A673 (cell line): ENCODE results near the gene GPR39. TPM values are rescaled to one million over a fixed set of nuclear protein-coding genes. Genes with fewer than 3 reads are reported as not detected.

Experiments used
- BruUV-seq: library from RNA; stranded (reverse); fragments of 400-500 nt; replicated peaks from 2 replicates; lab custom pipeline; 2021; lab: Mats Ljungman, UMichigan
- CTCF ChIA-PET: fragments of 300-600 bp; sonication (Branson Sonifier 250); formaldehyde crosslinking; loops from one replicate; lab custom pipeline; 2022; ENCODE audit warnings: antibody characterized with exemption; lab: Charles Lee
- POLR2A ChIA-PET: fragments of 300-600 bp; sonication (Branson Sonifier 250); formaldehyde crosslinking; loops from one replicate; lab custom pipeline; 2022; ENCODE audit warnings: antibody characterized with exemption; ENCODE audit not compliant: low non-redundant PET; lab: Charles Lee
- DNase-seq: peaks from one replicate; pipeline ENCODE4 v3.0.0-alpha.2; 2015; ENCODE audit warnings: low spot score
- H3K27ac ChIP-seq: fragments of 200-600 bp; sonication (generic); 2 replicates; pipeline ENCODE4 v1.5.1; 2016; ENCODE audit warnings: mixed run types, low read depth, mild to moderate bottlenecking, mixed read lengths, antibody characterized with exemption, low read length; ENCODE audit not compliant: poor library complexity, severe bottlenecking
- H3K27me3 ChIP-seq: fragments of 200-600 bp; sonication (generic); replicated peaks from 2 replicates; pipeline ENCODE4 v1.6.1; 2017; ENCODE audit warnings: mixed run types, low read depth, mild to moderate bottlenecking, mixed read lengths, antibody characterized with exemption, low read length; ENCODE audit not compliant: insufficient read depth, poor library complexity
- H3K36me3 ChIP-seq: fragments of 200-600 bp; sonication (generic); 2 replicates; pipeline ENCODE4 v1.6.1; 2016; ENCODE audit warnings: mixed run types, mild to moderate bottlenecking, mixed read lengths, antibody characterized with exemption, low read length; ENCODE audit not compliant: insufficient read depth, poor library complexity, severe bottlenecking
- H3K4me1 ChIP-seq: fragments of 200-600 bp; sonication (generic); 2 replicates; pipeline ENCODE4 v1.6.1; 2017; ENCODE audit warnings: mixed run types, mild to moderate bottlenecking, mixed read lengths, antibody characterized with exemption, low read length; ENCODE audit not compliant: insufficient read depth, poor library complexity, severe bottlenecking
- H3K4me3 ChIP-seq: fragments of 200-600 bp; sonication (generic); 2 replicates; pipeline ENCODE4 v1.5.1; 2016; ENCODE audit warnings: low read depth, mixed run types, mild to moderate bottlenecking, mixed read lengths, low read length; ENCODE audit not compliant: poor library complexity, severe bottlenecking
- H3K9me3 ChIP-seq: fragments of 200-600 bp; sonication (generic); 2 replicates; pipeline ENCODE4 v1.6.1; 2016; ENCODE audit warnings: mixed run types, low read depth, mild to moderate bottlenecking, mixed read lengths, antibody characterized with exemption, low read length; ENCODE audit not compliant: poor library complexity, severe bottlenecking
- EZH2 ChIP-seq: fragments of 200-600 bp; sonication (generic); IDR thresholded peaks from 2 replicates; pipeline ENCODE4 v1.6.1; 2017; ENCODE audit warnings: borderline replicate concordance, low read depth, mild to moderate bottlenecking, mixed read lengths, antibody characterized with exemption, low read length; ENCODE audit not compliant: poor library complexity, severe bottlenecking
- intact Hi-C: fragments of 100-400 bp; cut with micrococcal nuclease; formaldehyde crosslinking; loops from one replicate; pipeline ENCODE4 v1.10.0; 2022; ENCODE audit not compliant: unreplicated experiment
- total RNA-seq: library from RNA; stranded (reverse); gene quantifications from 2 replicates; pipeline ENCODE4 v1.2.3, GENCODE V29; 2021
- TF ChIP-seq, protein P1 (sequence below): fragments of 300-800, 200-600 bp; sonication (generic); conservative IDR thresholded peaks from 2 replicates; pipeline ENCODE4 v1.5.1; 2017; ENCODE audit warnings: low read depth, mild to moderate bottlenecking, antibody characterized with exemption, low read length, moderate library complexity, mixed read lengths

GPR39 gene
- total RNA-seq, 1 experiment from 2014 or later: 3.6 TPM

DNA sequence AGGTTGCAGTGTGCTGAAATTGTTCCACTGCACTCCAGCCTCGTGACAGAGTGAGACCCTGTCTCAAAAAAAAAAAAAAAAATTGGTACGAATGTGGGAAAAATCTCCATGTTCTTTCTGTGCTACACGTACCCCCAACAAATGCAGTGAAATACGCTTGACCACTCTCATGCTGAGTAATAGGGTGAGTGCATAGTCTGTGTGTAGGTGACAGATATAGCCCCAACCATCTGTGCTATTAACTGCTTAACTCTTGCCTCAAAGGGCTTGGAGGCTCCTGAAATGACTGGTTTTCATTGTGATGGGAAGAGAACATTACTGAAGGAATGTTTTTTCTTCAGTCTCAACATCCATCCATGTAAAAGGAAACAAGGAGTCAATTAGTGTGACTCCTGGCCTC lies 237.7 kb downstream of the GPR39 start:
- Histone ChIP-seq H3K4me1 (peaks cover 16% of the 10 kb centered on the region), H3K27me3 (peaks cover 4% of the 10 kb centered on the region), H3K4me3 (no peak overlapping the region), H3K36me3 (no peaks in the 10 kb centered on the region), H3K9me3 (no peaks in the 10 kb centered on the region), H3K27ac (no peak overlapping the region)
- DNase-seq: no peak
- ChIA-PET POLR2A (no interaction called here), CTCF (no interaction called here)
- intact Hi-C loops: loop anchor here (5.0 kb wide), 1 partner anchor 518 kb away; no protein-coding TSS in a partner anchor
- BruUV-seq: no TSS peak
- TF ChIP-seq, protein P1, sequence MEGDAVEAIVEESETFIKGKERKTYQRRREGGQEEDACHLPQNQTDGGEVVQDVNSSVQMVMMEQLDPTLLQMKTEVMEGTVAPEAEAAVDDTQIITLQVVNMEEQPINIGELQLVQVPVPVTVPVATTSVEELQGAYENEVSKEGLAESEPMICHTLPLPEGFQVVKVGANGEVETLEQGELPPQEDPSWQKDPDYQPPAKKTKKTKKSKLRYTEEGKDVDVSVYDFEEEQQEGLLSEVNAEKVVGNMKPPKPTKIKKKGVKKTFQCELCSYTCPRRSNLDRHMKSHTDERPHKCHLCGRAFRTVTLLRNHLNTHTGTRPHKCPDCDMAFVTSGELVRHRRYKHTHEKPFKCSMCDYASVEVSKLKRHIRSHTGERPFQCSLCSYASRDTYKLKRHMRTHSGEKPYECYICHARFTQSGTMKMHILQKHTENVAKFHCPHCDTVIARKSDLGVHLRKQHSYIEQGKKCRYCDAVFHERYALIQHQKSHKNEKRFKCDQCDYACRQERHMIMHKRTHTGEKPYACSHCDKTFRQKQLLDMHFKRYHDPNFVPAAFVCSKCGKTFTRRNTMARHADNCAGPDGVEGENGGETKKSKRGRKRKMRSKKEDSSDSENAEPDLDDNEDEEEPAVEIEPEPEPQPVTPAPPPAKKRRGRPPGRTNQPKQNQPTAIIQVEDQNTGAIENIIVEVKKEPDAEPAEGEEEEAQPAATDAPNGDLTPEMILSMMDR: no peak
- no peak for TF ChIP-seq EZH2

DNA sequence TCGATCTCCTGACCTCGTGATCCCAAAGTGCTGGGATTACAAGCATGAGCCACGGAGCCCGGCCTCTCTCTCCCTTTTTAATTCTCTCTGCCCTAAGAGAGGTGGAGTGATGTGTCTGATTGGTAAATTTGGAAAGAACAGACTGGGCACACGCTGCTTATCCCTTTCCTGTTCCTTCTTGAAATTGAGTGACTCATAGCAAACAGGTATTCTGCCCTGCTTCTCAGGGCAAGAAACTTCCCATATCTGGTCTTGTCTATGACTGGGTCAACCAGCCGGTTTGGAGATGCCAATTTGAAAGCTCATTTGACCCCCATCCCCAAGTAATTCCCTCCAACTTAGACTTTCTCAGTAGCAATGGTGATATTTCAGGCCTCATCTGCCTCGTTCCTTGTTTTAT lies 238.4 kb downstream of the GPR39 start:
- no TSS peak for BruUV-seq
- Histone ChIP-seq H3K27ac (no peak overlapping the region), H3K9me3 (no peaks in the 10 kb centered on the region), H3K36me3 (no peaks in the 10 kb centered on the region), H3K4me1 (peaks cover 16% of the 10 kb centered on the region), H3K4me3 (no peak overlapping the region), H3K27me3 (no peaks in the 10 kb centered on the region)
- intact Hi-C loops: loop anchor here (5.0 kb wide), 1 partner anchor 517 kb away; no protein-coding TSS in a partner anchor
- TF ChIP-seq EZH2: no peak
- CTCF ChIA-PET: no interaction called here
- POLR2A ChIA-PET: no interaction called here
- no peak for DNase-seq

DNA sequence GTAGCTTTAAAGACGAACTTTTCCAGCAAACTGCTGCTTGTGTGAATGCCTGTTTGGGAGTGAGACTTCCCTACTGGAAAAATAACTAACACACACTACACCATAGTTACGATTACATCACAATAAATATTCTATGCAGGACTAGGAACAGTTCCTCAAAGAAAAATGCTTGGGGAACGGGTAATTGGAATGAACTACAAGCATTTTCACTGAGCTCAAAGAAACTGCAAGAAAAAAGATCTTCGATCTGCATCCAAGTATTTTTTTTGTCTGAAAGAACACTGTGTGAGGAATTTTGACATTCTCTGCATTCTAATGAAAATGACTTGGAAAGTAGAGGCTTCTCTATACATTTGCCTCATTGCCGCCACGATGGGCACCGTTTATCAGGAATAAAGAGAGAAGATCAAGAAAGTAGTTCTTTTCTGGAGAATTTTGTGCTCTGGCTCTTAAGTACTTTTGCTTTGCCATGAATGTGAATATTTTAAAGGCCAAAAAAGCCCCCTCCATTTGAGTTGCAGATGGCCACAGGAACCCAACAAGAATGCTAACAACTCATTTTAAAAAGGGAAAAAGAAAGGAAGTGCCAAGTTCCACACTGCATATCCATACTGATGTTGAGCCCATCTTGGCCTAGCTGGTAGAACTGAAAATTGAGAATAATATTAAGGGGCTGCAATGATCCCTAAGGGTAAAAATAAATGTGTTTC lies 239.8 kb downstream of the GPR39 start:
- H3K36me3 ChIP-seq: no peaks in the 10 kb centered on the region
- no peaks in the 10 kb centered on the region for H3K9me3 ChIP-seq
- no peak overlapping the region for H3K27ac ChIP-seq
- DNase-seq: no peak
- ChIA-PET POLR2A (no interaction called here), CTCF (no interaction called here)
- H3K4me3 ChIP-seq: no peak overlapping the region
- peaks cover 16% of the 10 kb centered on the region for H3K4me1 ChIP-seq
- intact Hi-C loops: no loop called here
- TF ChIP-seq, protein P1: no peak
- no peak for TF ChIP-seq EZH2
- BruUV-seq: no TSS peak
- H3K27me3 ChIP-seq: no peaks in the 10 kb centered on the region
